Osteocyte (in vitro differentiated cells): Measurements from ENCODE around the gene ARMH4. TPM values are rescaled to one million over a fixed set of nuclear protein-coding genes. Genes with fewer than 3 reads are reported as not detected.

Experiments used
- DNase-seq: peaks from one replicate; pipeline ENCODE4 v3.0.0; 2021; ENCODE audit warnings: mixed read lengths; ENCODE audit not compliant: unreplicated experiment; ENCODE audit errors: extremely low spot score
- H3K27ac Mint-ChIP-seq: one replicate; pipeline ENCODE4 v1.8.0; 2021; ENCODE audit warnings: mild to moderate bottlenecking, mixed read lengths; ENCODE audit not compliant: unreplicated experiment
- H3K27me3 Mint-ChIP-seq: one replicate; pipeline ENCODE4 v1.8.0; 2021; ENCODE audit warnings: mixed read lengths; ENCODE audit not compliant: unreplicated experiment
- H3K36me3 Mint-ChIP-seq: one replicate; pipeline ENCODE4 v1.8.0; 2021; ENCODE audit warnings: mixed read lengths; ENCODE audit not compliant: unreplicated experiment
- H3K4me1 Mint-ChIP-seq: one replicate; pipeline ENCODE4 v1.8.0; 2021; ENCODE audit warnings: mixed read lengths; ENCODE audit not compliant: unreplicated experiment
- H3K4me3 Mint-ChIP-seq: one replicate; pipeline ENCODE4 v1.8.0; 2021; ENCODE audit warnings: mild to moderate bottlenecking, moderate library complexity, mixed read lengths; ENCODE audit not compliant: unreplicated experiment
- H3K9me3 Mint-ChIP-seq: one replicate; pipeline ENCODE4 v1.8.0; 2021; ENCODE audit warnings: mixed read lengths; ENCODE audit not compliant: unreplicated experiment
- long read RNA-seq: library from polyadenylated mRNA; unstranded; transcript quantifications from one replicate; pipeline ENCODE4 v2.0.0, GENCODE V29; 2021
- total RNA-seq: library from RNA; stranded (reverse); gene quantifications from 2 replicates; pipeline ENCODE4 v1.2.1, GENCODE V29; 2021
- TF ChIP-seq, protein P1 (sequence below): fragments of 200-600 bp; sonication (generic); IDR thresholded peaks from 2 replicates; pipeline ENCODE4 v1.5.0; 2021; ENCODE audit warnings: antibody characterized with exemption, mild to moderate bottlenecking, moderate library complexity

Gene ARMH4, protein sequence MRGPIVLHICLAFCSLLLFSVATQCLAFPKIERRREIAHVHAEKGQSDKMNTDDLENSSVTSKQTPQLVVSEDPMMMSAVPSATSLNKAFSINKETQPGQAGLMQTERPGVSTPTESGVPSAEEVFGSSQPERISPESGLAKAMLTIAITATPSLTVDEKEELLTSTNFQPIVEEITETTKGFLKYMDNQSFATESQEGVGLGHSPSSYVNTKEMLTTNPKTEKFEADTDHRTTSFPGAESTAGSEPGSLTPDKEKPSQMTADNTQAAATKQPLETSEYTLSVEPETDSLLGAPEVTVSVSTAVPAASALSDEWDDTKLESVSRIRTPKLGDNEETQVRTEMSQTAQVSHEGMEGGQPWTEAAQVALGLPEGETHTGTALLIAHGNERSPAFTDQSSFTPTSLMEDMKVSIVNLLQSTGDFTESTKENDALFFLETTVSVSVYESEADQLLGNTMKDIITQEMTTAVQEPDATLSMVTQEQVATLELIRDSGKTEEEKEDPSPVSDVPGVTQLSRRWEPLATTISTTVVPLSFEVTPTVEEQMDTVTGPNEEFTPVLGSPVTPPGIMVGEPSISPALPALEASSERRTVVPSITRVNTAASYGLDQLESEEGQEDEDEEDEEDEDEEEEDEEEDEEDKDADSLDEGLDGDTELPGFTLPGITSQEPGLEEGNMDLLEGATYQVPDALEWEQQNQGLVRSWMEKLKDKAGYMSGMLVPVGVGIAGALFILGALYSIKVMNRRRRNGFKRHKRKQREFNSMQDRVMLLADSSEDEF
- 13.9 and 16.7 TPM in 2 replicates for total RNA-seq
- long read RNA-seq, full-length matches to known transcripts = 25 of 89 reads
- long read RNA-seq, partial matches to known transcripts = 52 of 89 reads
- long read RNA-seq, other reads (novel, unspliced or antisense) = 12 of 89 reads

DNA sequence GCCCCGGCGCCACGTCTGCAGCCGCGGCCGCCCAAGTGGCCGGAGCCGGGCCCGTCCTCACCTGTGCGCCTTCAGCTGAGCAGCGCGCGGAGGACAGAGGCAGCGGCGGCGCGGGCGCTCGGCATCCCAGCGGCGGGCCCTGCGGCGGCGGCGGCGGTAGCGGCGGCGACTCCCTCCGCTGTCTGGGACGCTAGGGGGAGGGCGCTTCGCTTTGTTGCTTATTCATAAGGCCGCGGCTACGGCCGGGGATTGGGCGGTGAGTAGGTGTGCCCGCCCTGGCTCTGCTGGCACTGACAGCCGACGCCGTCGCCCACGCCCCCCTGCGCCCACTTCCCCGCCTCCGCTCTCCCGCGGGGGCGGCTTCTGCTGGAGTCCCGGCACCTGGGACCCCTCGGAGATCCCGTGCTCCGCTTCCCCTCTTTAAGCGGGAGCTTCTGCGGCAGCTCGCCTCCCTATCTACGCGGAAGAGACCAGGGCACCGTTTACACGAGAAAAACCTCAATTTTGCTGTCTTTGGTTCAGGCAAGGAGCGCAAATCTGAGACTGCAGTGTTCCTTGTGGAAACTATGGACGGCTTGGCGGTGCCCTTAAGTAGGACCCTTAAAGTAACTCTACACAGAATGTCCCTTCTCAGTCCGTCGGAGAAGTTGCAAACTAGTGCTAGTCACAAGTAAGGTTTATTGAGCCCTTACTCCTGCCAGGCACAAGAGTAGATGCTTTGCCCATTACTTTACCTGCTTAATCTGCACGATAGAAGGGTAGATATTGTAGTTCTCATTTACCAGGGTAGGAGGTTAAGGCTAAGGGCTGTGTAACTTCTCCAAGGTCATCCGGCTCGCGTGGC lies at the start of gene ARMH4:
ARMH4 (minus strand) TSS at position 200 of the 844 bp plus-strand sequence. CDS start 12,855 bp downstream, outside the sequence.
- Mint-ChIP-seq H3K27ac (peak within 1 kb of the TSS; percentile 56), H3K9me3 (no peaks in the 10 kb centered on the region), H3K4me3 (peak within 1 kb of the TSS; percentile 83), H3K27me3 (peaks cover 26% of the 10 kb centered on the region), H3K4me1 (peaks cover 15% of the 10 kb centered on the region), H3K36me3 (no peaks in the 10 kb centered on the region)
- DNase-seq = peak; percentile 91
- TF ChIP-seq, protein P1, sequence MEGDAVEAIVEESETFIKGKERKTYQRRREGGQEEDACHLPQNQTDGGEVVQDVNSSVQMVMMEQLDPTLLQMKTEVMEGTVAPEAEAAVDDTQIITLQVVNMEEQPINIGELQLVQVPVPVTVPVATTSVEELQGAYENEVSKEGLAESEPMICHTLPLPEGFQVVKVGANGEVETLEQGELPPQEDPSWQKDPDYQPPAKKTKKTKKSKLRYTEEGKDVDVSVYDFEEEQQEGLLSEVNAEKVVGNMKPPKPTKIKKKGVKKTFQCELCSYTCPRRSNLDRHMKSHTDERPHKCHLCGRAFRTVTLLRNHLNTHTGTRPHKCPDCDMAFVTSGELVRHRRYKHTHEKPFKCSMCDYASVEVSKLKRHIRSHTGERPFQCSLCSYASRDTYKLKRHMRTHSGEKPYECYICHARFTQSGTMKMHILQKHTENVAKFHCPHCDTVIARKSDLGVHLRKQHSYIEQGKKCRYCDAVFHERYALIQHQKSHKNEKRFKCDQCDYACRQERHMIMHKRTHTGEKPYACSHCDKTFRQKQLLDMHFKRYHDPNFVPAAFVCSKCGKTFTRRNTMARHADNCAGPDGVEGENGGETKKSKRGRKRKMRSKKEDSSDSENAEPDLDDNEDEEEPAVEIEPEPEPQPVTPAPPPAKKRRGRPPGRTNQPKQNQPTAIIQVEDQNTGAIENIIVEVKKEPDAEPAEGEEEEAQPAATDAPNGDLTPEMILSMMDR = peak; percentile 39

DNA sequence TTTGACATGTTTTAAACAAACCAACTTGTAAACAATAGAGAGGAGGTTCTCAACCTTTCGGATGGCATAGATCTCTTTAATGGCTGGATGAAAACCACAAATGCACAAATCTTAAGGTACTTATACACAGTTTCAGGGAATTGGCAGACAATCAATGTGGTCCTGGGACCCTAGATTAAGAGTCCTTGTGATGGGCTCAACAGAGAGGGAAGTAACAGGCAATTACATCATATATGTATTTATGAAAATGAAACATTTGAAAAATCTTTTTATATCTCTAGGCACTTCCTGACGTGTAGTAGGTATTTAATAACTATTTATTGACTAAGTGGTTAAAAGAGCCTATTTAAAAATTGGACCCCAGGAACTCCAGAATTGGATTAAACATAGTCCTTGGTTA lies 48.8 kb upstream of the ARMH4 start:
- TF ChIP-seq, protein P1 = no peak
- Mint-ChIP-seq H3K27ac (peak overlapping the region; percentile 96), H3K9me3 (no peaks in the 10 kb centered on the region), H3K4me1 (peaks cover 18% of the 10 kb centered on the region), H3K36me3 (peaks cover 5% of the 10 kb centered on the region), H3K27me3 (peaks cover 8% of the 10 kb centered on the region), H3K4me3 (peak overlapping the region; percentile 96)
- no peak for DNase-seq

- Mint-ChIP-seq H3K9me3 (no peaks in the 10 kb centered on the region), H3K36me3 (peaks cover 5% of the 10 kb centered on the region), H3K4me3 (peak overlapping the region; percentile 96), H3K27me3 (peaks cover 12% of the 10 kb centered on the region), H3K4me1 (peaks cover 18% of the 10 kb centered on the region), H3K27ac (peak overlapping the region; percentile 96)
- DNase-seq = no peak
- TF ChIP-seq, protein P1 = no peak
Observed at GRCh38 chr14:58200480-58200841, 48.4 kb upstream of the ARMH4 start.

DNA sequence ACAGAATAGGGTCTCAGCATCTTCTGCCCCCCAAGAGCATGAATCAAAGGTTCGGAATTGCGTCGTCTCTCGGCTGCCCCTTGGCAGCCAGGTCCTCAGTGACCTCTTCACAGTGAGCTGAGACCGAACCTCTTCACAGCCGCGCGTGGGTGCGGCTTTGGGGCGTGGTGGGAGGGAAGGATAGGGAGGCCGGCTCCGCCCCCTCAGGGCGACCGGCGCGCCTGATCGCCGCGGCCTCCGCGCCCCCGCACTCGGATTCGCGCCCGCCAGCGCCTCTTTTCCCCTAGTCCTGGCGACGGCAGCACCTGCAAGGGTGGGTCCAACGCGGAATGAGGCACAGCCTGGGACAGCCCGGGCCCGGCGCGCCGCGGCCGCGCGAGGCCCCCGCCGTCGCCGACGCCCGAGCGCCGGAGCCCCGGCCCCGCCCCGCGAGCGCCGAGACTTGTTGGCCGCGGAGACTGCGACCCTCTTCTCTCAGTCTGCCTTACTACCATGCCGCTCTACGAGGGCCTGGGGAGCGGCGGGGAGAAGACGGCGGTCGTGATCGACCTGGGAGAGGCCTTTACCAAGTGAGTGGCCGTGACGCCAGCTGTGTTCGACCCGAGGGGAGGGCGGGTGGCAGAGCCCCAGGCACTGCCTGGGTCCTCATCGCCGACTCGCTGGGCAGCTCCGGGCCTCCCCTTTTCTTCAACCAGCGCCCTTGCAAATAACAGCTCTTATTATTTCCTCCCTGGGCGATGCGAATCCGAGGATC lies 47.9 kb upstream of the ARMH4 start, which contains the start of gene ACTR10:
ACTR10 (plus strand) TSS at position 424 of the 754 bp plus-strand sequence; CDS start at position 493, 69 bp downstream.
- H3K27ac Mint-ChIP-seq = peak within 1 kb of the TSS; percentile 96
- TF ChIP-seq, protein P1 = no peak
- peak; percentile 92 for DNase-seq
- H3K36me3 Mint-ChIP-seq = peaks cover 5% of the 10 kb centered on the region
- H3K9me3 Mint-ChIP-seq = no peaks in the 10 kb centered on the region
- H3K27me3 Mint-ChIP-seq = peaks cover 12% of the 10 kb centered on the region
- peak within 1 kb of the TSS; percentile 96 for H3K4me3 Mint-ChIP-seq
- H3K4me1 Mint-ChIP-seq = peaks cover 18% of the 10 kb centered on the region
